ENCODE measurements around the gene ANTXR1. TPM values are rescaled to one million over a fixed set of nuclear protein-coding genes. Genes with fewer than 3 reads are reported as not detected.

Gene ANTXR1
- total RNA-seq, 1 experiment from 2014 or later, result 181 TPM

GRCh38 chr2:69055688-69056470, 42.9 kb downstream of the ANTXR1 start:
- no peak overlapping the region for H3K4me3 ChIP-seq (ENCODE audit: low read depth, low read length, poor library complexity, severe bottlenecking)
- H3K27me3 ChIP-seq (replicated peaks; ENCODE audit: insufficient read depth, low read depth, low read length, poor library complexity), result no peaks in the 10 kb centered on the region
- POLR2A ChIA-PET (ENCODE audit: low non-redundant PET), result no interaction called here
- DNase-seq (ENCODE audit: low spot score), result no peak
- no peak for TF ChIP-seq EZH2 (IDR thresholded peaks at IDR 0.05; ENCODE audit: borderline replicate concordance, low read depth, low read length, poor library complexity, severe bottlenecking)
- no peak for TF ChIP-seq CTCF (conservative IDR thresholded peaks at IDR 0.05; ENCODE audit: low read depth, low read length)
- no peaks in the 10 kb centered on the region for H3K4me1 ChIP-seq (ENCODE audit: insufficient read depth, low read length, poor library complexity, severe bottlenecking)
- no TSS peak for BruUV-seq (replicated peaks)
- H3K9me3 ChIP-seq (ENCODE audit: low read depth, low read length, poor library complexity, severe bottlenecking), result peaks cover 7% of the 10 kb centered on the region
- CTCF ChIA-PET, result no interaction called here
- peaks cover 9% of the 10 kb centered on the region for H3K36me3 ChIP-seq (ENCODE audit: insufficient read depth, low read length, poor library complexity, severe bottlenecking)
- no peak overlapping the region for H3K27ac ChIP-seq (ENCODE audit: low read depth, low read length, poor library complexity, severe bottlenecking)
- intact Hi-C loops (cut with micrococcal nuclease; ENCODE audit: unreplicated experiment), result no loop called here

GRCh38 chr2:69057660-69058059, 44.7 kb downstream of the ANTXR1 start:
- ChIA-PET CTCF (no interaction called here), POLR2A (ENCODE audit: low non-redundant PET) (interaction anchor here (0.7 kb wide), 1 partner anchor 25 kb away, joined by 3 read pairs; no protein-coding TSS in a partner anchor)
- Histone ChIP-seq H3K36me3 (ENCODE audit: insufficient read depth, low read length, poor library complexity, severe bottlenecking) (peaks cover 9% of the 10 kb centered on the region), H3K9me3 (ENCODE audit: low read depth, low read length, poor library complexity, severe bottlenecking) (peaks cover 7% of the 10 kb centered on the region), H3K4me3 (ENCODE audit: low read depth, low read length, poor library complexity, severe bottlenecking) (no peak overlapping the region), H3K27ac (ENCODE audit: low read depth, low read length, poor library complexity, severe bottlenecking) (no peak overlapping the region), H3K4me1 (ENCODE audit: insufficient read depth, low read length, poor library complexity, severe bottlenecking) (no peaks in the 10 kb centered on the region), H3K27me3 (replicated peaks; ENCODE audit: insufficient read depth, low read depth, low read length, poor library complexity) (no peaks in the 10 kb centered on the region)
- BruUV-seq (replicated peaks), result no TSS peak
- DNase-seq (ENCODE audit: low spot score), result no peak
- no peak for TF ChIP-seq CTCF (conservative IDR thresholded peaks at IDR 0.05; ENCODE audit: low read depth, low read length)
- TF ChIP-seq EZH2 (IDR thresholded peaks at IDR 0.05; ENCODE audit: borderline replicate concordance, low read depth, low read length, poor library complexity, severe bottlenecking), result no peak
- intact Hi-C loops (cut with micrococcal nuclease; ENCODE audit: unreplicated experiment), result no loop called here

- TF ChIP-seq CTCF (conservative IDR thresholded peaks at IDR 0.05; ENCODE audit: low read depth, low read length) (no peak), EZH2 (IDR thresholded peaks at IDR 0.05; ENCODE audit: borderline replicate concordance, low read depth, low read length, poor library complexity, severe bottlenecking) (no peak)
- ChIA-PET POLR2A (ENCODE audit: low non-redundant PET) (no interaction called here), CTCF (no interaction called here)
- H3K36me3 ChIP-seq (ENCODE audit: insufficient read depth, low read length, poor library complexity, severe bottlenecking), result peaks cover 9% of the 10 kb centered on the region
- no peaks in the 10 kb centered on the region for H3K4me1 ChIP-seq (ENCODE audit: insufficient read depth, low read length, poor library complexity, severe bottlenecking)
- H3K4me3 ChIP-seq (ENCODE audit: low read depth, low read length, poor library complexity, severe bottlenecking), result no peak overlapping the region
- no TSS peak for BruUV-seq (replicated peaks)
- peaks cover 7% of the 10 kb centered on the region for H3K9me3 ChIP-seq (ENCODE audit: low read depth, low read length, poor library complexity, severe bottlenecking)
- intact Hi-C loops (cut with micrococcal nuclease; ENCODE audit: unreplicated experiment), result no loop called here
- no peak for DNase-seq (ENCODE audit: low spot score)
- no peaks in the 10 kb centered on the region for H3K27me3 ChIP-seq (replicated peaks; ENCODE audit: insufficient read depth, low read depth, low read length, poor library complexity)
- no peak overlapping the region for H3K27ac ChIP-seq (ENCODE audit: low read depth, low read length, poor library complexity, severe bottlenecking)
Observed at GRCh38 chr2:69059731-69060290, 46.8 kb downstream of the ANTXR1 start.

All from A673 (cell line).